Hepatic stellate cell (primary cell): ENCODE results near the gene PRDM16.

Source experiments
- DNase-seq: peaks from one replicate; pipeline ENCODE4 v3.0.0; 2011; ENCODE audit warnings: low spot score

The PRDM16 gene

GRCh38 chr1:3356827-3357460 is 287.9 kb downstream of the PRDM16 start:
- no peak for DNase-seq

- no peak for DNase-seq
Measured at GRCh38 chr1:3357526-3358297, 288.7 kb downstream of the PRDM16 start.

- DNase-seq, result no peak
Measured at GRCh38 chr1:3359351-3359750, 290.3 kb downstream of the PRDM16 start.

GRCh38 chr1:3359756-3360440 is 290.9 kb downstream of the PRDM16 start:
- no peak for DNase-seq

GRCh38 chr1:3360646-3361257 is 291.7 kb downstream of the PRDM16 start:
- no peak for DNase-seq

GRCh38 chr1:3363023-3363422 is 294.0 kb downstream of the PRDM16 start:
- DNase-seq, result no peak

GRCh38 chr1:3363756-3364155 is 294.8 kb downstream of the PRDM16 start:
- no peak for DNase-seq

GRCh38 chr1:3364551-3364950 is 295.5 kb downstream of the PRDM16 start:
- DNase-seq, result no peak

- DNase-seq, result no peak
Measured at GRCh38 chr1:3364983-3365382, 296.0 kb downstream of the PRDM16 start.

GRCh38 chr1:3365523-3366125 is 296.6 kb downstream of the PRDM16 start:
- DNase-seq, result no peak

- DNase-seq, result no peak
Measured at GRCh38 chr1:3366126-3367051, 297.4 kb downstream of the PRDM16 start.

GRCh38 chr1:3367376-3367775 is 298.4 kb downstream of the PRDM16 start:
- no peak for DNase-seq

GRCh38 chr1:3368059-3368458 is 299.1 kb downstream of the PRDM16 start:
- DNase-seq, result no peak

- no peak for DNase-seq
Measured at GRCh38 chr1:3368711-3369445, 299.9 kb downstream of the PRDM16 start.

- peak; percentile 97 for DNase-seq
Measured at GRCh38 chr1:3369446-3370076, 300.6 kb downstream of the PRDM16 start.

- no peak for DNase-seq
Measured at GRCh38 chr1:3370856-3371703, 302.1 kb downstream of the PRDM16 start.

- DNase-seq, result no peak
Measured at GRCh38 chr1:3372317-3372716, 303.3 kb downstream of the PRDM16 start.

- DNase-seq, result no peak
Measured at GRCh38 chr1:3373175-3373574, 304.2 kb downstream of the PRDM16 start.
